Uterus (tissue), 2 donors: ENCODE measurements around the gene FTCDNL1.

Source experiments
- POLR2A ChIP-seq, 2 donors: fragments of 450-650 bp; IDR thresholded peaks; one replicate each; pipeline ENCODE4 v1.6.1; 2016; ENCODE audit warnings: antibody characterized with exemption in 2 of 2, mild to moderate bottlenecking in 1 of 2, moderate library complexity in 1 of 2
- TF ChIP-seq, protein P1 (sequence below), 4 experiments: fragments of 200-600 bp in 2 of 4; fragments of 450-650 bp in 2 of 4; sonication (generic) in 2 of 4; IDR thresholded peaks; one replicate each; pipeline ENCODE4 v1.5.1; 2016 to 2019; ENCODE audit warnings: antibody characterized with exemption in 4 of 4, mild to moderate bottlenecking in 2 of 4, moderate library complexity in 1 of 4

- TF ChIP-seq, protein P1, sequence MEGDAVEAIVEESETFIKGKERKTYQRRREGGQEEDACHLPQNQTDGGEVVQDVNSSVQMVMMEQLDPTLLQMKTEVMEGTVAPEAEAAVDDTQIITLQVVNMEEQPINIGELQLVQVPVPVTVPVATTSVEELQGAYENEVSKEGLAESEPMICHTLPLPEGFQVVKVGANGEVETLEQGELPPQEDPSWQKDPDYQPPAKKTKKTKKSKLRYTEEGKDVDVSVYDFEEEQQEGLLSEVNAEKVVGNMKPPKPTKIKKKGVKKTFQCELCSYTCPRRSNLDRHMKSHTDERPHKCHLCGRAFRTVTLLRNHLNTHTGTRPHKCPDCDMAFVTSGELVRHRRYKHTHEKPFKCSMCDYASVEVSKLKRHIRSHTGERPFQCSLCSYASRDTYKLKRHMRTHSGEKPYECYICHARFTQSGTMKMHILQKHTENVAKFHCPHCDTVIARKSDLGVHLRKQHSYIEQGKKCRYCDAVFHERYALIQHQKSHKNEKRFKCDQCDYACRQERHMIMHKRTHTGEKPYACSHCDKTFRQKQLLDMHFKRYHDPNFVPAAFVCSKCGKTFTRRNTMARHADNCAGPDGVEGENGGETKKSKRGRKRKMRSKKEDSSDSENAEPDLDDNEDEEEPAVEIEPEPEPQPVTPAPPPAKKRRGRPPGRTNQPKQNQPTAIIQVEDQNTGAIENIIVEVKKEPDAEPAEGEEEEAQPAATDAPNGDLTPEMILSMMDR (IDR thresholded peaks at IDR 0.05): no peak
- no peak for TF ChIP-seq POLR2A (IDR thresholded peaks at IDR 0.05)
Observed at GRCh38 chr2:199779589-199779988, 71.4 kb downstream of the FTCDNL1 start.
